ENCODE data around the gene JMJD1C.

JMJD1C gene

GRCh38 chr10:63437116-63437949, 28.4 kb downstream of the JMJD1C start:
- H3K4me1 ChIP-seq (ENCODE audit: control insufficient read depth, insufficient read depth, low read length), result peaks cover 7% of the 10 kb centered on the region; the same call in 1 of the 2 replicates
- no peaks in the 10 kb centered on the region for H3K36me3 ChIP-seq (ENCODE audit: control insufficient read depth, insufficient read depth, low read length)
- no peaks in the 10 kb centered on the region for H3K9me3 ChIP-seq (ENCODE audit: control insufficient read depth, insufficient read depth, low read length)
- no peak overlapping the region for H3K4me3 ChIP-seq (ENCODE audit: low read length)
- DNase-seq (ENCODE audit: low read depth, low spot score), result no peak
- H3K27me3 ChIP-seq (ENCODE audit: control insufficient read depth, insufficient read depth, low read length), result no peaks in the 10 kb centered on the region
- 100% methylated on average over 1 of the region's 2 CpGs for WGBS (ENCODE audit: insufficient coverage, insufficient read length)
- no peak overlapping the region for H3K27ac ChIP-seq (ENCODE audit: low read length)

DNA sequence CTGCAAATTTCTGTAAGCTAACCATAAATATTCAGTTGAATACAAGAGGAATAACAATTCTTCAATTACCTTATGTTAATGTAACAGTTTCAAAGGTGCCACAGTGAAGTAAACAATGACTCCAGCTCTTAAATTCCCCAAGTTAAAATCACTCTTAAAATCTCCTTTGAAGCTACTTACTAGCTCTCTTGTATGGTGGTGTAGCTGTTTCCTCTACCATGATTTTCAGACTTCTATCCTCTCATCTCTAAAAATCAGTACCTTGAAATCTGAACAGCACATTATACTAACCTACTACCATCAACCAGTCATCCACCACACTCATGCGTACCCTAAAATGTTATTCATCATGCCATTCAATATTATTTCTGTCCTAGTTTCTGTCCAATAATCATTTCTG, 29.6 kb downstream of the JMJD1C start:
- H3K27ac ChIP-seq (ENCODE audit: low read length), result no peak overlapping the region
- no peaks in the 10 kb centered on the region for H3K36me3 ChIP-seq (ENCODE audit: control insufficient read depth, insufficient read depth, low read length)
- no peaks in the 10 kb centered on the region for H3K27me3 ChIP-seq (ENCODE audit: control insufficient read depth, insufficient read depth, low read length)
- H3K4me3 ChIP-seq (ENCODE audit: low read length), result no peak overlapping the region
- DNase-seq (ENCODE audit: low read depth, low spot score), result no peak
- no peaks in the 10 kb centered on the region for H3K9me3 ChIP-seq (ENCODE audit: control insufficient read depth, insufficient read depth, low read length)
- no CpG with 5 or more reads among the region's 1 CpG for WGBS (ENCODE audit: insufficient coverage, insufficient read length)
- peaks cover 7% of the 10 kb centered on the region; the same call in 1 of the 2 replicates for H3K4me1 ChIP-seq (ENCODE audit: control insufficient read depth, insufficient read depth, low read length)

DNA sequence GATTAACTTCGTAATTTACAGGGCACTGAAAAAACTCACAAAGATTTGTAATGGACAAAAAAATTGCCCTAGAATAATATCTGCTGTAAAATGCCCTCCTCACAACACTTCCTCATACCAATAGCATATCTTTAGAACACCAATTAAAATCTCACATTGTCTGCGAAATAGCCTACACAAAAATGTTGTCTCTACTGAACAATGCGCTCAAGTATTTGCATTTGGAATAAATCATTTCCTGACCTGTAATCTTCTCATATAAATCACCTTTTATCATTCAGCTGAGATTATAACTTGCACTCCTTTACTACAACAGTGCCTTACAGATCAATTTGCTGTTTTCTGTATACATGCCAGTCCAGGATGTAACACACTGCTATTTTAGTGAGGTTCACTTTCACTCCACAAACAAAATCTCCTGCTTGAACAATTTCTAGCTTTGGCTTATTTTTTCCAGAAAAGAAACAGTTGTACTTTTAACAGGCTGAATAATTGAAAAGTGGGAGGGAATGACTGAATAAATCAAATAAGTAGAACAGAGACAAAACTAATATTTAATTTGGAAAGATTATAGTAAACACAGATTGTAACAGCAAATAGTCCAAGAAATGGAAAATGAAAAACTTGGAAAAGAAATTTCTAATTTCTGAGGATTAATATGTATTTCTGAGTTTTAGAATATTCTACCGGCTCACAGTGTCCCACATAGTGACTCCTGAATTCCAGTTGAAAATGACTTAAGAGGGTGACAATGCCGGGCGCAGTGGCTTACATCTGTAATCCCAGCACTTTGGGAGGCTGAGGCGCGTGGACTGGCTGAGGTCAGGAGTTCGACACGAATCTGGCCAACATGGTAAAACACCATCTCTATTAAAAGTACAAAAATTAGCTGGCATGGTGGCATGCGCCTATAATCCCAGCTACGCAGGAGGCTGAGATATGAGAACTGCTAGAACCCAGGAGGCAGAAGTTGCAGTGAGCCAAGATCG, 30.6 kb downstream of the JMJD1C start:
- WGBS (ENCODE audit: insufficient coverage, insufficient read length), result 100% methylated on average over 1 of the region's 13 CpGs
- Histone ChIP-seq H3K4me3 (ENCODE audit: low read length) (no peak overlapping the region), H3K27ac (ENCODE audit: low read length) (no peak overlapping the region), H3K9me3 (ENCODE audit: control insufficient read depth, insufficient read depth, low read length) (no peaks in the 10 kb centered on the region), H3K27me3 (ENCODE audit: control insufficient read depth, insufficient read depth, low read length) (no peaks in the 10 kb centered on the region), H3K36me3 (ENCODE audit: control insufficient read depth, insufficient read depth, low read length) (no peaks in the 10 kb centered on the region), H3K4me1 (ENCODE audit: control insufficient read depth, insufficient read depth, low read length) (peaks cover 7% of the 10 kb centered on the region; the same call in 1 of the 2 replicates)
- no peak for DNase-seq (ENCODE audit: low read depth, low spot score)

- Histone ChIP-seq H3K27me3 (ENCODE audit: control insufficient read depth, insufficient read depth, low read length) (no peaks in the 10 kb centered on the region), H3K4me3 (ENCODE audit: low read length) (no peak overlapping the region), H3K9me3 (ENCODE audit: control insufficient read depth, insufficient read depth, low read length) (no peaks in the 10 kb centered on the region), H3K27ac (ENCODE audit: low read length) (no peak overlapping the region), H3K4me1 (ENCODE audit: control insufficient read depth, insufficient read depth, low read length) (peaks cover 8% of the 10 kb centered on the region; the same call in 1 of the 2 replicates), H3K36me3 (ENCODE audit: control insufficient read depth, insufficient read depth, low read length) (no peaks in the 10 kb centered on the region)
- WGBS (ENCODE audit: insufficient coverage, insufficient read length), result no CpG with 5 or more reads among the region's 5 CpGs
- DNase-seq (ENCODE audit: low read depth, low spot score), result no peak
Measured at GRCh38 chr10:63431962-63432797, 33.6 kb downstream of the JMJD1C start.

DNA sequence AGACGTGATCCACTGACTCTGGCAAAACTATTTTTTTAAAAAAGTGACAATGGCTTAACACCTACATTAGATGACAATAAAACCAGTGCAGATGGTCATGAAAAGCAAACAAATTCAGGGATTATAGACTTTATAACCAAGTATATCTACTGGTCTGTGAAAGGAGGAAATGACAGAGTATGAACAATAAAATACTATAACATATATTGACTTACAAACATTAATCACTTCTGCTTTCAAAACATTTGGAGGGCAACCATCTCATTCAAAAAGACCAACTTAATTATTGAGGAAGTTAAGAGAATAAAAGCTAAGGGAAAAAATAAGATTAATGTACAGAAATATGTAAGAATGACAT, 34.8 kb downstream of the JMJD1C start:
- Histone ChIP-seq H3K9me3 (ENCODE audit: control insufficient read depth, insufficient read depth, low read length) (no peaks in the 10 kb centered on the region), H3K4me1 (ENCODE audit: control insufficient read depth, insufficient read depth, low read length) (0 out of 2 replicates have a peak, but pooled peaks cover 6% of the 10 kb centered on the region), H3K4me3 (ENCODE audit: low read length) (no peak overlapping the region), H3K27ac (ENCODE audit: low read length) (no peak overlapping the region), H3K27me3 (ENCODE audit: control insufficient read depth, insufficient read depth, low read length) (no peaks in the 10 kb centered on the region), H3K36me3 (ENCODE audit: control insufficient read depth, insufficient read depth, low read length) (no peaks in the 10 kb centered on the region)
- no peak for DNase-seq (ENCODE audit: low read depth, low spot score)
- WGBS (ENCODE audit: insufficient coverage, insufficient read length), result no CpG with 5 or more reads among the region's 1 CpG

- 0 out of 2 replicates have a peak, but pooled peaks cover 4% of the 10 kb centered on the region for H3K4me1 ChIP-seq (ENCODE audit: control insufficient read depth, insufficient read depth, low read length)
- no peaks in the 10 kb centered on the region for H3K36me3 ChIP-seq (ENCODE audit: control insufficient read depth, insufficient read depth, low read length)
- no peaks in the 10 kb centered on the region for H3K9me3 ChIP-seq (ENCODE audit: control insufficient read depth, insufficient read depth, low read length)
- WGBS (ENCODE audit: insufficient coverage, insufficient read length), result no CpG with 5 or more reads among the region's 10 CpGs
- H3K4me3 ChIP-seq (ENCODE audit: low read length), result no peak overlapping the region
- H3K27ac ChIP-seq (ENCODE audit: low read length), result no peak overlapping the region
- DNase-seq (ENCODE audit: low read depth, low spot score), result no peak
- no peaks in the 10 kb centered on the region for H3K27me3 ChIP-seq (ENCODE audit: control insufficient read depth, insufficient read depth, low read length)
Measured at GRCh38 chr10:63430091-63430998, 35.4 kb downstream of the JMJD1C start.

DNA sequence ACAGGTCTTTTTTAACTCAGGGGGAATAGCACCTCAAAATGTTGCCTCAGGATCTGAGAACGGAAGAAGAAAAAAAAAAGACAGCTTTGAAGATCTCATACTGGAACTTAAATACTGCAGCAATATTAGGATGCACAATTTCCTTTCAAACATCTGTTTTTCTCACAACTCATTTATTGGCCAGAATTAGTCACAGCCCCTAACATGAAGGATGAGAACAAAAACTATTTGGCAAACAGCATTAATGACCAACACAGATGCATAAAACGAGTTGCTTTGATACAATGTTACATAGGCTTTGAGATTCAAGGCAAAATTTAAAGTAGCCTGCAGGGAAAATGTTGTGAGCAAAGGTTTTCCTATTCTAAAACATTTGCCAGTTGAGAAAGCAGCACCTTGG, 36.5 kb downstream of the JMJD1C start:
- H3K4me3 ChIP-seq (ENCODE audit: low read length), result no peak overlapping the region
- no peaks in the 10 kb centered on the region for H3K9me3 ChIP-seq (ENCODE audit: control insufficient read depth, insufficient read depth, low read length)
- H3K36me3 ChIP-seq (ENCODE audit: control insufficient read depth, insufficient read depth, low read length), result no peaks in the 10 kb centered on the region
- H3K27ac ChIP-seq (ENCODE audit: low read length), result no peak overlapping the region
- 0 out of 2 replicates have a peak, but pooled peaks cover 2% of the 10 kb centered on the region for H3K4me1 ChIP-seq (ENCODE audit: control insufficient read depth, insufficient read depth, low read length)
- WGBS (ENCODE audit: insufficient coverage, insufficient read length), result no CpG with 5 or more reads among the region's 2 CpGs
- no peaks in the 10 kb centered on the region for H3K27me3 ChIP-seq (ENCODE audit: control insufficient read depth, insufficient read depth, low read length)
- DNase-seq (ENCODE audit: low read depth, low spot score), result no peak

DNA sequence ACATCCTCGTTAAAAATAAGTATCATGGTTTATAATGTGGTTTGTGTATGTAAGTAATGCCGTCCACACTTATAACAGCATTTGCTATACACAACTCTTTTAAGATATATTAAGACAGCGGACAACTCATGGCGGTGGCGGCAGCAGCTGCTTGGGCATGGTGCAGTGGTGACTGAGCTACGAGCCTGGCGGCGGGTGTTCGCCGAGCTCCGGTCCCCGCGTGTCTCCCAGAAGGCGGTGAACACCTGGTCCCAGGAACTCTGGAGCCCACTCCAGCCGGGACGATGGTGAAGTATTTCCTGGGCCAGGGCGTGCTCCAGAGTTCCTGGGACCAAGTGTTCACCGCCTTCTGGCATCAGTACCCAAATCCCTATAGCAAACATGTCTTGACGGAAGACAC, 38.8 kb downstream of the JMJD1C start:
- Histone ChIP-seq H3K4me1 (ENCODE audit: control insufficient read depth, insufficient read depth, low read length) (0 out of 2 replicates have a peak, but pooled peaks cover 2% of the 10 kb centered on the region), H3K4me3 (ENCODE audit: low read length) (no peak overlapping the region), H3K9me3 (ENCODE audit: control insufficient read depth, insufficient read depth, low read length) (no peaks in the 10 kb centered on the region), H3K27ac (ENCODE audit: low read length) (no peak overlapping the region), H3K27me3 (ENCODE audit: control insufficient read depth, insufficient read depth, low read length) (no peaks in the 10 kb centered on the region), H3K36me3 (ENCODE audit: control insufficient read depth, insufficient read depth, low read length) (no peaks in the 10 kb centered on the region)
- WGBS (ENCODE audit: insufficient coverage, insufficient read length), result no CpG with 5 or more reads among the region's 19 CpGs
- no peak for DNase-seq (ENCODE audit: low read depth, low spot score)

GRCh38 chr10:63425512-63425911, 40.3 kb downstream of the JMJD1C start:
- DNase-seq (ENCODE audit: low read depth, low spot score), result no peak
- no peaks in the 10 kb centered on the region for H3K9me3 ChIP-seq (ENCODE audit: control insufficient read depth, insufficient read depth, low read length)
- H3K27me3 ChIP-seq (ENCODE audit: control insufficient read depth, insufficient read depth, low read length), result no peaks in the 10 kb centered on the region
- no peak overlapping the region for H3K27ac ChIP-seq (ENCODE audit: low read length)
- no peak overlapping the region for H3K4me3 ChIP-seq (ENCODE audit: low read length)
- H3K4me1 ChIP-seq (ENCODE audit: control insufficient read depth, insufficient read depth, low read length), result 0 out of 2 replicates have a peak, but pooled peaks cover 2% of the 10 kb centered on the region
- WGBS (ENCODE audit: insufficient coverage, insufficient read length), result no CpG with 5 or more reads among the region's 5 CpGs
- H3K36me3 ChIP-seq (ENCODE audit: control insufficient read depth, insufficient read depth, low read length), result no peaks in the 10 kb centered on the region
